Endothelial cell (in vitro differentiated cells): ENCODE data around the gene SLC6A12. TPM values are rescaled to one million over a fixed set of nuclear protein-coding genes. Genes with fewer than 3 reads are reported as not detected.

Experiments
- DNase-seq: peaks from one replicate; pipeline ENCODE4 v3.0.0; 2021; ENCODE audit warnings: low spot score
- H3K27ac Mint-ChIP-seq: one replicate; pipeline ENCODE4 v1.8.0; 2021; ENCODE audit warnings: mixed read lengths, inconsistent platforms; ENCODE audit not compliant: unreplicated experiment
- H3K27me3 Mint-ChIP-seq: one replicate; pipeline ENCODE4 v1.8.0; 2021; ENCODE audit warnings: mild to moderate bottlenecking, moderate library complexity, mixed read lengths, inconsistent platforms; ENCODE audit not compliant: unreplicated experiment
- H3K36me3 Mint-ChIP-seq: one replicate; pipeline ENCODE4 v1.8.0; 2021; ENCODE audit warnings: mild to moderate bottlenecking, low read depth, mixed read lengths, inconsistent platforms; ENCODE audit not compliant: unreplicated experiment
- H3K4me1 Mint-ChIP-seq: one replicate; pipeline ENCODE4 v1.8.0; 2021; ENCODE audit warnings: mild to moderate bottlenecking, mixed read lengths, inconsistent platforms; ENCODE audit not compliant: unreplicated experiment
- H3K4me3 Mint-ChIP-seq: one replicate; pipeline ENCODE4 v1.8.0; 2021; ENCODE audit warnings: mild to moderate bottlenecking, mixed read lengths, inconsistent platforms; ENCODE audit not compliant: unreplicated experiment
- H3K9me3 Mint-ChIP-seq: one replicate; pipeline ENCODE4 v1.8.0; 2021; ENCODE audit warnings: mixed read lengths, inconsistent platforms; ENCODE audit not compliant: unreplicated experiment
- CTCF ChIP-seq: fragments of 200-600 bp; sonication (generic); IDR thresholded peaks from one replicate; pipeline ENCODE4 v1.5.0; 2021; ENCODE audit warnings: antibody characterized with exemption; ENCODE audit not compliant: unreplicated experiment
- total RNA-seq: library from RNA; stranded (reverse); fragmentation: NEBNext Ultra II Directional; extraction: Animal tissue kit (Norgen Biotek cat#: 25700); gene quantifications from one replicate; pipeline ENCODE4 v1.2.1, GENCODE V29; 2021; ENCODE audit not compliant: unreplicated experiment

The SLC6A12 gene
- total RNA-seq, 1 donor from 2014 or later, result 0.26 TPM

- Mint-ChIP-seq H3K36me3 (peaks cover 4% of the 10 kb centered on the region), H3K27me3 (peaks cover 9% of the 10 kb centered on the region), H3K9me3 (no peaks in the 10 kb centered on the region), H3K4me3 (no peak overlapping the region), H3K4me1 (peaks cover 16% of the 10 kb centered on the region), H3K27ac (no peak overlapping the region)
- TF ChIP-seq CTCF, result no peak
- DNase-seq, result no peak
Observed at GRCh38 chr12:152440-152839, 61.5 kb downstream of the SLC6A12 start.

- no peak for DNase-seq
- peaks cover 16% of the 10 kb centered on the region for H3K4me1 Mint-ChIP-seq
- no peak for TF ChIP-seq CTCF
- H3K9me3 Mint-ChIP-seq, result no peaks in the 10 kb centered on the region
- H3K36me3 Mint-ChIP-seq, result peaks cover 4% of the 10 kb centered on the region
- H3K27ac Mint-ChIP-seq, result no peak overlapping the region
- H3K27me3 Mint-ChIP-seq, result peaks cover 9% of the 10 kb centered on the region
- H3K4me3 Mint-ChIP-seq, result no peak overlapping the region
Observed at GRCh38 chr12:151579-151978, 62.4 kb downstream of the SLC6A12 start.

- TF ChIP-seq CTCF, result no peak
Observed at GRCh38 chr12:148676-149416, 65.1 kb downstream of the SLC6A12 start.

GRCh38 chr12:147242-147641, 66.7 kb downstream of the SLC6A12 start:
- H3K36me3 Mint-ChIP-seq, result peaks cover 4% of the 10 kb centered on the region
- H3K9me3 Mint-ChIP-seq, result no peaks in the 10 kb centered on the region
- H3K27ac Mint-ChIP-seq, result no peak overlapping the region
- TF ChIP-seq CTCF, result no peak
- H3K4me3 Mint-ChIP-seq, result no peak overlapping the region
- DNase-seq, result no peak
- H3K4me1 Mint-ChIP-seq, result peaks cover 7% of the 10 kb centered on the region
- H3K27me3 Mint-ChIP-seq, result peaks cover 8% of the 10 kb centered on the region

More at GRCh38 chr12:148676-149416, 65.1 kb downstream of the SLC6A12 start:
- peaks cover 4% of the 10 kb centered on the region for H3K36me3 Mint-ChIP-seq
- H3K27me3 Mint-ChIP-seq, result peaks cover 8% of the 10 kb centered on the region
- H3K4me3 Mint-ChIP-seq, result no peak overlapping the region
- H3K9me3 Mint-ChIP-seq, result no peaks in the 10 kb centered on the region
- H3K4me1 Mint-ChIP-seq, result peaks cover 13% of the 10 kb centered on the region
- no peak for DNase-seq
- no peak overlapping the region for H3K27ac Mint-ChIP-seq

- H3K4me3 Mint-ChIP-seq, result no peak overlapping the region
- H3K36me3 Mint-ChIP-seq, result peaks cover 1% of the 10 kb centered on the region
- H3K9me3 Mint-ChIP-seq, result no peaks in the 10 kb centered on the region
- TF ChIP-seq CTCF, result no peak
- no peak overlapping the region for H3K27ac Mint-ChIP-seq
- peaks cover 22% of the 10 kb centered on the region for H3K4me1 Mint-ChIP-seq
- peaks cover 8% of the 10 kb centered on the region for H3K27me3 Mint-ChIP-seq
- DNase-seq, result no peak
Observed at GRCh38 chr12:145369-145960, 68.5 kb downstream of the SLC6A12 start.
